GM20431 (cell line): ENCODE measurements around the gene CEP162.
"Not testable (repeated sequence)": the region's sequence is repeated elsewhere in the genome, so short reads cannot be mapped to it uniquely, and the experiment has no call there.

Experiments used
- in situ Hi-C: fragments of 300-500 bp; cut with MseI, MboI; formaldehyde crosslinking; loops from one replicate; pipeline ENCODE4 v1.15.0; 2020; ENCODE audit warnings: low sequenced_read_pairs; ENCODE audit not compliant: unreplicated experiment

CEP162 gene

DNA sequence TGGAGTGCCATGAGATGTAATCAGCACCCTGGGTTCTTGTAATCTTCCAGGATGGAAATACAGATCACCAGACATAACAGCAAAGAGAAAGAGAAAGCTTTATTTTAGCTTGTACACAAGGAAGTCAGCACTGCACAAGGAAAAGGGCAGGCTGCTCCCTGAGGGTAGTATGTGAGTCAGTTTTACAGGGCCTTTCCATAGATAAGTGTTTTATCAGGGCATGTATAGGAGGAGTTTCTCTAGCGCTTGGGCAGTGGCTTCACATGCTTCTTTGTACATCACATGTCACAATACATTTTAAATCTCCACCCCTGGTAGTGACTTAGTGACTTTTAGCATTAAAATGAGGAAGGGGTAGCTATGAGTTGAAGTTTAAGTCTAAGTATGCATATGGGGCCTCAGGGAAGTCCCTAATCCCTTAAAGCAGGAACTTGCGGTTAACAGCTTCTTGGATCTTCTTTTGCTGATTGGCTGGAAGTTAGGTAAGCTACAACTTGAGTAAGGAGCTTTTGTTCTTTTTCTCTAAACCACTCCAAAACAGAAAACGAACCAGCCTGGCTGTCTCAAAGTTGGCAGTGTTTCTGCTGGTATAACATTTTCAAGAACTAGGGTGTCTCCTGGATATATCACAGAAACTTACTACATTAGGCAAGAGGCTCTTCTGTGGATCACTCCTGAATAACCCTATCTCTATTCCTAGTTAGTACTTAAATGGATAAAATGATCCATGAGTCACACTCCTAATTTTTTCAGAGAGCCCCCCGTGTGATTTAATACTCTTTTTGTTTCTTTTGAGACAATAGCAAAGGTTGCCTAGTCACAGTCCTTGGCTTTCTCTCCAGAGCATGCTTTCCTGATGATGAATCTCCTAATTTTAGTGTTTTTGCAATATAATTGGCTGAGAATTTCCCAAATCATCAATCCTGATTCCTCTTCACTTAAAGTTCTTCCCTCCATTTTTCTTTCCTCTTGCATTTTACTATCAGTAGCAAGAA, 133.7 kb downstream of the CEP162 start:
- in situ Hi-C loops, result no loop called here

GRCh38 chr6:84089552-84089951, 137.9 kb downstream of the CEP162 start:
- in situ Hi-C loops, result no loop called here

- in situ Hi-C loops, result no loop called here
Measured at GRCh38 chr6:84089081-84089480, 138.4 kb downstream of the CEP162 start.

DNA sequence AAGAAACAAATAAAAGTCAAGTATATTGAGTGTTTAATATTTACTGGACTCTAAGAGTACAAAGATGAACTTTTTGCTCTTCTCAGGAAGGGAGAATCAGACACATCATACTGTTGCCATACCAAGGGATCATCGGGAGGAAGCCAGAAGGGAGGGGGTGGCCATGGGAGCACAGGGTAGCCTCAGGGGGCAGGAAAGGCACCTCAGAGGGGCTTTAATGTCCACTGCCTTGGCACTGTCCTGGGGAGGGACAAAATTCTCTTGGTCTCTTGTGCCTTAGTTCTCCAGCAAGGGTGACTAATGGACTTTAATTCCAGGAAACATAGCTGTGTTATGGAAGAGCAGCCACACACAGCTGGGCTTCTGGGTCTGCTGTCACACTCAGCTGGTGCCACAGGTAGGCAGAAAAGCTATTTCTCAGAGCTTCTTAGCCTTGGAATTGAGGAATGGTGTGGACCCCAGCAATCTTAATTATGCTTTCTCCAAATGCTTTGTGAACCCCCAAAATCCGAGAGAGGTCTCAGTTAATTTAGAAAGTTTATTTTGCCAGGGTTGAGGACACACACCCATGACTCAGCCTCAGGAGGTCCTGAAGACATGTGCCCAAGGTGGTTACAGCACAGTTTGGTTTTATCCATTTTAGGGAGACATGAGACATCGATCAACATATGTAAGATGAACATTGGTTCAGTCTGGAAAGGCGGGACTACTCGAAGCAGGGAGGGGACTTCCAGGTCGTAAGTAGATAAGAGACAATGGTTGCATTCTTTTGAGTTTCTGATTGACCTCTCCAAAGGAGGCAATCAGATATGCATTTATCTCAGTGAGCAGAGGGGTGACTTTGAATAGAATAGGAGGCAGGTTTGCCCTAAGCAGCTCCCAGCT, 140.7 kb downstream of the CEP162 start:
- in situ Hi-C loops, result no loop called here

DNA sequence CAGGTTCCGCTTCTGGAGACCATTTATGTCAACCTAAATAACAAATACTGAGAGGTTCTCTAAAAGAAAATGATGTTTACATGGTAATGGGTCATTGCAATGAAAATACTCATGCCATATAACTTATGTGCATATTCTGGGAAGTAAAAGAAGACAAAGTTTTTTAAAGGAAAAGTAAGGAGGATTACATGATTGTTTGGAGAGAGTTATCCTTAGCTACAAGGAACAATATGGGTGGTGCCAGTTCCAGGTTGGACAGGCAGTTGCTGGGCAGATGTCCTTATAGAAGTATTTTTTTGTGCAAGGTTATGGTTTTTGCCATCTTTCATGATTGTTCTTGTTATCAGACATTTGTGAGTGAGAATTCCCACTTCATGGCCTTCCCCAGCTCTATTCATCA, 141.4 kb downstream of the CEP162 start:
- in situ Hi-C loops, result no loop called here

GRCh38 chr6:84084705-84085104, 142.7 kb downstream of the CEP162 start:
- in situ Hi-C loops, result not testable (repeated sequence)

GRCh38 chr6:84082689-84083265, 144.7 kb downstream of the CEP162 start:
- in situ Hi-C loops, result no loop called here

- in situ Hi-C loops, result no loop called here
Measured at GRCh38 chr6:84081222-84081621, 146.2 kb downstream of the CEP162 start.

GRCh38 chr6:84078335-84078734, 149.1 kb downstream of the CEP162 start:
- in situ Hi-C loops, result no loop called here

GRCh38 chr6:84077645-84078044, 149.8 kb downstream of the CEP162 start:
- in situ Hi-C loops, result no loop called here

GRCh38 chr6:84074988-84075781, 152.3 kb downstream of the CEP162 start:
- in situ Hi-C loops, result no loop called here
